ENCODE data around the gene TMEM263. TPM values are rescaled to one million over a fixed set of nuclear protein-coding genes. Genes with fewer than 3 reads are reported as not detected.

The TMEM263 gene
- total and polyA plus RNA-seq, 9 of the 15 experiments (the other 6 are each of a cell fraction or from before 2014, with no cell fraction given) = 12.6 to 36.7 (median 24.4) TPM

DNA sequence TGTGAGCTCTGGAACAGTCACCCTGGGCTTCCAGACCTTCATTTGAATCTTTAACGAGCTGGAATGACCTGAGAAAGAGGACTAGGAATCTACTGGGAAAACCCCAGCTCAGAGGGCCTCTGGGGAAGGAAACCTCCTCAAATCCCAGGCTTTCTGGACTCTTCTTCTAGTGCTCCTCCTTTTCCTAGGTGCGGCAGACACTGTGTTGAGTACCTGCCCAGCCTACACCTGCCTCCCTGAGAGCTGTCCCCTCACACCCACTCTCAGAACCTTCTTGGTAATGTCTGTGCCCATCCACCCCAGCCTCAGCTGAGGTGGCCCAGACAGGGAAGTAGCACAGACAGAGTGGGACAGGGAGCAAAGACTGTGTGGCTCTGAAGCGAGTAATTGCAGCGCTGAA, 47.9 kb upstream of the TMEM263 start:
- Histone ChIP-seq H3K9me1 (ENCODE audit: control insufficient read depth, insufficient read depth, low read length) (no peaks in the 10 kb centered on the region), H3K9me3 (replicated peaks; ENCODE audit: control insufficient read depth, insufficient read depth, low read depth, low read length) (no peaks in the 10 kb centered on the region), H2AFZ (ENCODE audit: low read depth, low read length) (no peak overlapping the region; the same call in 1 of the 2 replicates), H3K4me1 (replicated peaks in 1 of 2; ENCODE audit: control insufficient read depth in 2 of 2, insufficient read depth in 2 of 2, low read length in 2 of 2) (peaks cover 0 to 7% of the 10 kb centered on the region in 2 experiments; a peak in 3 of 5 replicates), H3K27ac (ENCODE audit: extremely low read depth, low read depth, low read length) (no peak overlapping the region), H3K4me2 (ENCODE audit: insufficient read depth, low read length) (no peak overlapping the region), H3K36me3 (ENCODE audit: control insufficient read depth, insufficient read depth, low read length) (no peaks in the 10 kb centered on the region), H3K4me3 (no peak overlapping the region), H3K9ac (ENCODE audit: insufficient read depth in 1 of 2, low read depth in 2 of 2, low read length in 2 of 2) (no peak overlapping the region), H3K27me3 (ENCODE audit: control insufficient read depth in 2 of 2, insufficient read depth in 2 of 2, low read length in 2 of 2) (peaks cover 13 to 41% of the 10 kb centered on the region in 2 experiments; a peak in 3 of 5 replicates), H4K20me1 (replicated peaks; ENCODE audit: control insufficient read depth, insufficient read depth, low read length) (no peaks in the 10 kb centered on the region), H3K79me2 (ENCODE audit: control insufficient read depth, insufficient read depth, low read length) (no peaks in the 10 kb centered on the region)
- DNase-seq (ENCODE audit: extremely low read depth in 1 of 4, low spot score in 3 of 4) (no peak), FAIRE-seq (no peak), ATAC-seq (no peak; the same call in 2 of the 3 replicates)
- BruUV-seq (replicated peaks) = no TSS peak
- in situ Hi-C loops (cut with MboI) = no loop called here
- CTCF ChIA-PET (ENCODE audit: low intra/inter-chr PET ratio) = interaction anchor here (1.1 kb wide), 1 partner anchor 12 kb away, joined by 3 read pairs; no protein-coding TSS in a partner anchor
- intact Hi-C loops (cut with micrococcal nuclease) = loop anchor here (10.0 kb wide), 1 partner anchor 553 kb away; the partner anchor contains the start of gene POLR3B
- no peak for TF ChIP-seq RBFOX2 (IDR thresholded peaks at IDR 0.05; ENCODE audit: low read depth, low read length)
- no peak for TF ChIP-seq MEF2A (IDR thresholded peaks at IDR 0.05; ENCODE audit: control insufficient read depth, low read depth, low read length)
- TF ChIP-seq, protein P1, sequence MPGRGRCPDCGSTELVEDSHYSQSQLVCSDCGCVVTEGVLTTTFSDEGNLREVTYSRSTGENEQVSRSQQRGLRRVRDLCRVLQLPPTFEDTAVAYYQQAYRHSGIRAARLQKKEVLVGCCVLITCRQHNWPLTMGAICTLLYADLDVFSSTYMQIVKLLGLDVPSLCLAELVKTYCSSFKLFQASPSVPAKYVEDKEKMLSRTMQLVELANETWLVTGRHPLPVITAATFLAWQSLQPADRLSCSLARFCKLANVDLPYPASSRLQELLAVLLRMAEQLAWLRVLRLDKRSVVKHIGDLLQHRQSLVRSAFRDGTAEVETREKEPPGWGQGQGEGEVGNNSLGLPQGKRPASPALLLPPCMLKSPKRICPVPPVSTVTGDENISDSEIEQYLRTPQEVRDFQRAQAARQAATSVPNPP (IDR thresholded peaks at IDR 0.05; ENCODE audit: borderline replicate concordance, insufficient read depth, insufficient read length) = no peak
- POLR2A ChIA-PET = interaction anchor here (1.2 kb wide), 1 partner anchor 550 kb away, joined by 3 read pairs; no protein-coding TSS in a partner anchor
- WGBS (ENCODE audit: insufficient coverage, low coverage, missing lambda C conversion rate) = 0% methylated on average over 4 of the region's 4 CpGs

DNA sequence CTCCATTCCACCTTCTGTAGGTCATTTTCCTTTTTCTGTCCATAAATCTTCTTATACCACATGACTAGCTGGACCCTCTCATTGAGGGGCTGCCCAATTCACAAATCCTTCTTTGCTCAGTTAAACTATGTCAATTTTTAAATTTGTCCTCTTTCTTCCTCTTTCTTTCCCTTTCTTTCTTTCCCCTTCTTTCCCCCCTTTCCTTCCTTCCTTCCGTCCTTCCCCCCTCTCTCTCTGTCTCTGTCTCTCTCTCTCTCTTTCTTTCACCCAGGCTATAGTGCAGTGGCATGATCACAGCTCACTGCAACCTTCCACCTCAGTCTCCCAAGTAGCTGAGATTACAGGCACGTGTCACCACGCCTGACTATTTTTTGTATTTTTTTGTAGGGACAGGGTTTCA, 47.1 kb upstream of the TMEM263 start:
- DNase-seq (ENCODE audit: extremely low read depth in 1 of 4, low spot score in 3 of 4) (no peak), FAIRE-seq (no peak), ATAC-seq (no peak)
- in situ Hi-C loops (cut with MboI) (no loop called here), intact Hi-C loops (cut with micrococcal nuclease) (loop anchor here (10.0 kb wide), 1 partner anchor 554 kb away; the partner anchor contains the start of gene POLR3B)
- Histone ChIP-seq H3K27ac (ENCODE audit: extremely low read depth, low read depth, low read length) (no peak overlapping the region), H3K9ac (ENCODE audit: insufficient read depth in 1 of 2, low read depth in 2 of 2, low read length in 2 of 2) (no peak overlapping the region), H3K4me1 (replicated peaks in 1 of 2; ENCODE audit: control insufficient read depth in 2 of 2, insufficient read depth in 2 of 2, low read length in 2 of 2) (peaks cover 0 to 3% of the 10 kb centered on the region in 2 experiments; a peak in 3 of 5 replicates), H3K36me3 (ENCODE audit: control insufficient read depth, insufficient read depth, low read length) (no peaks in the 10 kb centered on the region), H3K4me3 (no peak overlapping the region), H3K4me2 (ENCODE audit: insufficient read depth, low read length) (no peak overlapping the region), H4K20me1 (replicated peaks; ENCODE audit: control insufficient read depth, insufficient read depth, low read length) (no peaks in the 10 kb centered on the region), H2AFZ (ENCODE audit: low read depth, low read length) (no peak overlapping the region), H3K27me3 (ENCODE audit: control insufficient read depth in 2 of 2, insufficient read depth in 2 of 2, low read length in 2 of 2) (peaks cover 16 to 43% of the 10 kb centered on the region in 2 experiments; a peak in 3 of 5 replicates), H3K9me3 (replicated peaks; ENCODE audit: control insufficient read depth, insufficient read depth, low read depth, low read length) (no peaks in the 10 kb centered on the region), H3K9me1 (ENCODE audit: control insufficient read depth, insufficient read depth, low read length) (no peaks in the 10 kb centered on the region), H3K79me2 (ENCODE audit: control insufficient read depth, insufficient read depth, low read length) (no peaks in the 10 kb centered on the region)
- BruUV-seq (replicated peaks) = no TSS peak
- 0% methylated on average over 3 of the region's 3 CpGs for WGBS (ENCODE audit: insufficient coverage, low coverage, missing lambda C conversion rate)
- ChIA-PET POLR2A (no interaction called here), CTCF (ENCODE audit: low intra/inter-chr PET ratio) (interaction anchor here (1.1 kb wide), 1 partner anchor 11 kb away, joined by 3 read pairs; no protein-coding TSS in a partner anchor)
- no peak for TF ChIP-seq CBX8 (IDR thresholded peaks at IDR 0.05; ENCODE audit: borderline replicate concordance, extremely low read depth, low read depth, low read length, poor library complexity, severe bottlenecking)
- TF ChIP-seq LARP7 (IDR thresholded peaks at IDR 0.05) = 0 out of 2 replicates have a peak, but pooled peaks have one; percentile 21
- TF ChIP-seq, protein P2, sequence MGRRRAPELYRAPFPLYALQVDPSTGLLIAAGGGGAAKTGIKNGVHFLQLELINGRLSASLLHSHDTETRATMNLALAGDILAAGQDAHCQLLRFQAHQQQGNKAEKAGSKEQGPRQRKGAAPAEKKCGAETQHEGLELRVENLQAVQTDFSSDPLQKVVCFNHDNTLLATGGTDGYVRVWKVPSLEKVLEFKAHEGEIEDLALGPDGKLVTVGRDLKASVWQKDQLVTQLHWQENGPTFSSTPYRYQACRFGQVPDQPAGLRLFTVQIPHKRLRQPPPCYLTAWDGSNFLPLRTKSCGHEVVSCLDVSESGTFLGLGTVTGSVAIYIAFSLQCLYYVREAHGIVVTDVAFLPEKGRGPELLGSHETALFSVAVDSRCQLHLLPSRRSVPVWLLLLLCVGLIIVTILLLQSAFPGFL (CRISPR knock-in tag; IDR thresholded peaks at IDR 0.05) = no peak
- TF ChIP-seq YY1 (IDR thresholded peaks at IDR 0.05; ENCODE audit: borderline replicate concordance in 1 of 3, control insufficient read depth in 1 of 3, extremely low read depth in 1 of 3, insufficient read depth in 3 of 3, insufficient read length in 1 of 3, insufficient replicate concordance in 2 of 3, low read depth in 1 of 3, low read length in 2 of 3) = no peak
